SK-N-MC (cell line): ENCODE measurements around the gene ABCC1.

Experiments
- DNase-seq: peaks from one replicate; pipeline ENCODE4 v3.0.0-alpha.2; 2011; ENCODE audit warnings: low read depth, low spot score
- H3K27ac ChIP-seq: fragments of 200-600 bp; sonication (generic); 2 replicates; pipeline ENCODE4 v1.5.1; 2016; ENCODE audit warnings: mixed run types
- H3K36me3 ChIP-seq: fragments of 200-600 bp; sonication (generic); 2 replicates; pipeline ENCODE4 v1.6.1; 2017; ENCODE audit warnings: antibody characterized with exemption, low read length, mixed read lengths; ENCODE audit not compliant: insufficient read depth
- H3K4me3 ChIP-seq: fragments of 200-600 bp; sonication (generic); 2 replicates; pipeline ENCODE4 v1.5.1; 2016
- H3K9ac ChIP-seq: fragments of 200-600 bp; sonication (generic); 2 replicates; pipeline ENCODE4 v1.8.0; 2017; ENCODE audit warnings: mixed run types, mixed read lengths; ENCODE audit not compliant: insufficient read length
- H3K9me3 ChIP-seq: fragments of 200-600 bp; sonication (generic); 2 replicates; pipeline ENCODE4 v1.6.1; 2017; ENCODE audit warnings: low read depth, mild to moderate bottlenecking, antibody characterized with exemption, low read length, moderate library complexity, mixed read lengths
- EZH2 ChIP-seq: fragments of 200-600 bp; sonication (generic); IDR thresholded peaks from one replicate; pipeline ENCODE4 v1.6.1; 2017; ENCODE audit warnings: antibody characterized with exemption
- FOXP2 ChIP-seq: optimal IDR thresholded peaks from 2 replicates; pipeline ENCODE3; 2011; ENCODE audit warnings: mild to moderate bottlenecking, moderate library complexity; ENCODE audit not compliant: insufficient read depth; ENCODE audit errors: extremely low read length, control extremely low read depth
- POLR2AphosphoS5 ChIP-seq: IDR thresholded peaks from 2 replicates; pipeline ENCODE4 v1.6.1; 2012; ENCODE audit warnings: mild to moderate bottlenecking, low read depth, low read length, borderline replicate concordance

Gene ABCC1

DNA sequence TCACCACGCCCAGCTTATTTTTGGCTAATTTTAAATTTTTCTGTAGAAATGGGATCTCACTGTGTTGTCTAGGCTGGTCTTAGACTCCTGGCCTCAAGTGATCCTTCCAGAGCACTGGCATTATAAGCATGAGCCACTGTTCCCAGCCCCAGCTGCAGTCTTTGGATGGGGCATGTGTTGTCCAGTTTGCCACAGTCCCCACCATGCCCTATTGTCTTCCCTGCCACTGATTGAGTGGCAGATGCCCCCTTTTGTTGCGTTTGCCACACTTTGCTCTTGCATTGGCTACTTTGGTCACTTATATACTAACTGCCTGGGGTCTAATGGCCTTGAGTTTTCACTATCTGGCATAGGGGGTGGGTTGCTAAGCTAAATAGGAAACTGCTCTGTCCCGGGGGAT is 60.8 kb downstream of the ABCC1 start:
- TF ChIP-seq POLR2AphosphoS5, result no peak
- Histone ChIP-seq H3K9ac (no peak overlapping the region), H3K4me3 (no peak overlapping the region), H3K27ac (no peak overlapping the region), H3K9me3 (no peaks in the 10 kb centered on the region), H3K36me3 (peaks cover 6% of the 10 kb centered on the region; the same call in 1 of the 2 replicates)
- no peak for DNase-seq

- DNase-seq, result no peak
- Histone ChIP-seq H3K27ac (no peak overlapping the region), H3K4me3 (no peak overlapping the region), H3K9ac (no peak overlapping the region), H3K36me3 (peaks cover 11% of the 10 kb centered on the region), H3K9me3 (no peaks in the 10 kb centered on the region)
- TF ChIP-seq EZH2, result no peak
- no peak for TF ChIP-seq FOXP2
- TF ChIP-seq POLR2AphosphoS5, result no peak
These were observed 62.7 kb downstream of the ABCC1 start for GRCh38 chr16:16012144-16012543.

GRCh38 chr16:16013812-16014211 is 64.4 kb downstream of the ABCC1 start:
- Histone ChIP-seq H3K9me3 (no peaks in the 10 kb centered on the region), H3K9ac (no peak overlapping the region), H3K4me3 (no peak overlapping the region), H3K27ac (no peak overlapping the region), H3K36me3 (peaks cover 15% of the 10 kb centered on the region)
- no peak for TF ChIP-seq EZH2
- TF ChIP-seq POLR2AphosphoS5, result no peak
- TF ChIP-seq FOXP2, result no peak
- DNase-seq, result no peak

DNA sequence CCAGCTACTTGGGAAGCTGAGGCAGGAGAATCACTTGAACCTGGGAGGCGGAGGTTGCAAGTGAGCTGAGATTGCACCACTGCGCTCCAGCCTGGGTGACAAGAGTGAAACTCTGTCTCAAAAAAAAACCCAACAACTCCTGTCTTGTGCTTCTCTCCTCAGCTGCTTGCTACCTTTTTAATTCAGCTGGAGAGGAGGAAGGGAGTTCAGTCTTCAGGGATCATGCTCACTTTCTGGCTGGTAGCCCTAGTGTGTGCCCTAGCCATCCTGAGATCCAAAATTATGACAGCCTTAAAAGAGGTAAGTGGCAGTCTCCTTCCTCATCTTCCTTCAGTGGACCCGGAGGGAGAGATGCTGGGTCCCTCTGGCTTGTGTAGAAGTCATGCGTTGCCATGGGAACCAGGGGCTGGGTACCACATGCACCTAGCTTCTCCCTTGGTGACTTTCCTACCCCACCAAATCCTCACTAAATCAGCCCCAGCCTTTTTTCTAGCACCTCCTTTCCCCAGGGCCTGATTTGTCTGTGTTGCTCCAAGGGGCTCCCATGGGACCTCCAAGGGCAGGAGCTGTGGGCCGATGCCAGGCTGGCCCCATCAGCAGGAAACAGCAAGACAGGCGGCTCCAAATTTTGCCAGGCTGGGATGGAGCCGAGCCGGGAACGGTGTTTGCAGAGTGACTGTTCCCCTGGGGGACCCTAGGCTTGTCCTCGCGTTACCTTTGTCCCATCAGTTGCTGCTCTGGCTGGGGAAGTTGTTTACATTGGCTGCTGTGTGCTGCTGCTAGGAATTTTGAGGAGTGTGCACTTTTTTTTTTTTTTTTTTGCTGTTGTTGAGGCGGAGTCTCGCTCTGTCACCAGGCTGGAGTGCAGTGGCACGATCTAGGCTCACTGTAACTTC is 65.2 kb downstream of the ABCC1 start:
- Histone ChIP-seq H3K9ac (no peak overlapping the region), H3K36me3 (peaks cover 17% of the 10 kb centered on the region), H3K9me3 (no peaks in the 10 kb centered on the region), H3K27ac (no peak overlapping the region), H3K4me3 (no peak overlapping the region)
- no peak for TF ChIP-seq FOXP2
- TF ChIP-seq EZH2, result no peak
- no peak for TF ChIP-seq POLR2AphosphoS5
- DNase-seq, result no peak

GRCh38 chr16:16015849-16016248 is 66.4 kb downstream of the ABCC1 start:
- TF ChIP-seq FOXP2 (no peak), EZH2 (no peak), POLR2AphosphoS5 (no peak)
- Histone ChIP-seq H3K36me3 (peaks cover 14% of the 10 kb centered on the region), H3K9me3 (no peaks in the 10 kb centered on the region), H3K9ac (no peak overlapping the region), H3K4me3 (no peak overlapping the region), H3K27ac (no peak overlapping the region)
- no peak for DNase-seq

DNA sequence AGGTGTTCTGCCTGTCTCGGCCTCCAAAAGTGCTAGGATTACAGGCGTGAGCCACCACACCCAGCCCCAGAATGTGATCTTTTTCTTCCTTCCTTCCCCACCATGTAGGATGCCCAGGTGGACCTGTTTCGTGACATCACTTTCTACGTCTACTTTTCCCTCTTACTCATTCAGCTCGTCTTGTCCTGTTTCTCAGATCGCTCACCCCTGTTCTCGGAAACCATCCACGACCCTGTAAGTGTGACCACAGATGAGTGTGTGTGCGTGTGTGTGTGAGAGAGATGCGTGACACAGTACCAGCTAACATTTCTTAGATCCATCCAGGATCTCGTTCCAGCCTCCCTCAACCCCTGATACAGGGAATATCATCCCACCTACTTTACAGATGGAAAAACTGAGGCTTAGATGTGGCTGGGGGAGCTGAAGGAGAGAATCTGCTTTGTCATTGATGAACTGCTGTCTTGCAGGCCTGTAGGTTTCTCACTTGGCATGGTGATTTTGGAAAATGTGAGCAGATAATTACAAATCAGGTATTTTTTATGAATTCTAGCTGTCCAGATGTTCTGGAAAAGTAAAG is 67.1 kb downstream of the ABCC1 start:
- no peak overlapping the region for H3K9ac ChIP-seq
- peaks cover 14% of the 10 kb centered on the region for H3K36me3 ChIP-seq

DNA sequence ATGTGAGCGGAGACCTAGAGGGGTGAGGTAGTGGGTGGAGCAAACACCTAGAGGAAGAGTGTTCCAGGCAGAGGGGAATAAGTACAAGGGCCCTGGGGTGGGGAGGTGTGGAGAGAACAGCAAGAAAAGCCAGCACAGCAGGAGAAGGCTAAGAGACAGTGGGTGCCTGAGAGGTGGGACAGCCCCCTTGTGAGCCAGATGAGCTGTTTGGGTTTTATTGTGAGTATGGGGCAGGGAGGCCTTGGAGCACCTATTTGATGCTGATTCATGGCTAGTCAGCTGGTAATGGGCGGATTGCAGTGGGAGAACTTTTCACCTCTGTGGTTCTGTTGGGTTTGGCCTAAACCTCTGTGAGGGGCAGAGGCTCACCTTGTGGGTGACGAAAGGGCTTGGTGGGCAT is 68.4 kb downstream of the ABCC1 start:
- Histone ChIP-seq H3K9ac (no peak overlapping the region), H3K9me3 (no peaks in the 10 kb centered on the region), H3K27ac (no peak overlapping the region), H3K36me3 (peaks cover 11% of the 10 kb centered on the region), H3K4me3 (no peak overlapping the region)
- no peak for DNase-seq
- TF ChIP-seq EZH2, result no peak
- TF ChIP-seq FOXP2, result no peak
- no peak for TF ChIP-seq POLR2AphosphoS5

More for the DNA sequence above, 67.1 kb downstream of the ABCC1 start:
- DNase-seq, result no peak
- no peak for TF ChIP-seq FOXP2
- TF ChIP-seq EZH2, result no peak
- no peak for TF ChIP-seq POLR2AphosphoS5
- Histone ChIP-seq H3K9me3 (no peaks in the 10 kb centered on the region), H3K27ac (no peak overlapping the region), H3K4me3 (no peak overlapping the region)

- no peak for DNase-seq
- peaks cover 11% of the 10 kb centered on the region for H3K36me3 ChIP-seq
- no peak overlapping the region for H3K9ac ChIP-seq
- no peak for TF ChIP-seq POLR2AphosphoS5
- no peak for TF ChIP-seq EZH2
- TF ChIP-seq FOXP2, result no peak
- H3K27ac ChIP-seq, result no peak overlapping the region
- no peaks in the 10 kb centered on the region for H3K9me3 ChIP-seq
- no peak overlapping the region for H3K4me3 ChIP-seq
These were observed 69.3 kb downstream of the ABCC1 start for GRCh38 chr16:16018705-16019104.
